NCI-H1092 treated with DMSO at 0.1 percent for 48 hours (cell line): ENCODE data around the gene CNIH2.

Experiments used
- DNase-seq: peaks from one replicate; lab custom pipeline; 2025; lab: John Stamatoyannopoulos, UW

The CNIH2 gene

GRCh38 chr11:66278363-66279091 is 552 bp downstream of the CNIH2 start:
- DNase-seq, result peak; percentile 10

DNA sequence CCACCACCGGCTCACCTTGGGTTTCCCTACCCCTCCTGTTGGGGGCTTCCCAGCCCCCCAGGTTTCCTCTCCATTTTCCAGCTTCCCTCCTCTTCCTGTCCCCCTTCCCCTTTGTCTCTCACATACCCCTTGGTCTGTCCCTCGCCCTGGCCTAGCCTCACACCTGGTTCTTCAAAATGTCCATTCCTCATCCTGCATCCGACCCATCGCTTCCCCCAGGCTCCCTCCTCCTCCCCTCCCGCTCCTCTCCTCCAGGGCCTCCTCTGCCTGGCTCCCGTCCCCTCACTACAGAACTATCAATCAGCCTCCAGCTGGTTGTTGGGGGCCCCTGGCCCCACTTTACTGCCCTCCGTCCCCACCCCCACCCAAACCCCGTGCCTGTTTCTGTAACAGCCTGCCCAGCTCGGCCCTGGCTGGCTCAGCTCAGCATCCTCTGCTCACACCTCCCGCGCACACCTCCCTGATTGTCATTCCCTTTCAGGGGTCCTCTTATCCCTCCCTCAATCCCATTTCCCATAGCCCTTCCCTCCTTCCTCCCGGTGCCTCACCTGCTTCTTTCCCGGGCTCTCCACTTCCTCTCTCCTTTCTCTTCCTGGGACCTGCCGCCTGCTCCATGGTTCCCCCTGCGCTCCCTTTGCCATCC is 1.2 kb downstream of the CNIH2 start:
- DNase-seq, result no peak

GRCh38 chr11:66280428-66280827 is 2.5 kb downstream of the CNIH2 start:
- peak; percentile 43 for DNase-seq

GRCh38 chr11:66281001-66281400 is 3.0 kb downstream of the CNIH2 start:
- no peak for DNase-seq

DNA sequence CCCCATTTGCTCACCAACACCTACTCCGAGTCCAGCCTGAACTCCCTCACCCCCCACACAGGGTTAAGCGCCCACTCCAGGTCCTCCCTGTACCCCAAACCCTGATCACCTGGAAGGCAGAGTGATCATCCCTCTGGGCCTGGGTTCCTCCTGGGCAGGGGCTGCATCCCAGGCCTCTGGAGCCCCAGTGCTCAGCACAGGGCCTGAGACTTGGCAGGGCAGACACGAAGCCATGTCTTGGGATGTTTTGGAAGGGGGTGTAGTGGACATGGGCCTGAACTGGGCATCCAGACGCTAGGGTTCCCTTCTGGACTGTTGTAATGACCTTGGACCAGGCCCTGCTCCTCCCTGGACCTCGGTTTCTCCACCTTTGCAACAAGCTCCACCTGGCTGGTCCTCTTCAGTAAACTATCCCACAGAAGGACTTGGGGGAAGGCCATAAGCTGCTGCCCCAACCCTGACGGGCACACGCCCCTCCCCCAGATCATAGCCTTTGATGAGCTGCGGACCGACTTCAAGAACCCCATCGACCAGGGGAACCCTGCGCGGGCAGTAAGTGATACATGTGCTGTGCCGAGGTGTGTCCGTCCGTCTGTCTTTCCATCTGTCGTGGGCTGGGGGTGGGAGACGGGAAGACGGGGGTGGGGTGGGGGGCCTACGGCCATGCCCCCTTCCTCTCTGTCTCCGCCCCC is 3.9 kb downstream of the CNIH2 start:
- no peak for DNase-seq

- peak; percentile 97 for DNase-seq
Observed at GRCh38 chr11:66282468-66283455, 4.8 kb downstream of the CNIH2 start.

DNA sequence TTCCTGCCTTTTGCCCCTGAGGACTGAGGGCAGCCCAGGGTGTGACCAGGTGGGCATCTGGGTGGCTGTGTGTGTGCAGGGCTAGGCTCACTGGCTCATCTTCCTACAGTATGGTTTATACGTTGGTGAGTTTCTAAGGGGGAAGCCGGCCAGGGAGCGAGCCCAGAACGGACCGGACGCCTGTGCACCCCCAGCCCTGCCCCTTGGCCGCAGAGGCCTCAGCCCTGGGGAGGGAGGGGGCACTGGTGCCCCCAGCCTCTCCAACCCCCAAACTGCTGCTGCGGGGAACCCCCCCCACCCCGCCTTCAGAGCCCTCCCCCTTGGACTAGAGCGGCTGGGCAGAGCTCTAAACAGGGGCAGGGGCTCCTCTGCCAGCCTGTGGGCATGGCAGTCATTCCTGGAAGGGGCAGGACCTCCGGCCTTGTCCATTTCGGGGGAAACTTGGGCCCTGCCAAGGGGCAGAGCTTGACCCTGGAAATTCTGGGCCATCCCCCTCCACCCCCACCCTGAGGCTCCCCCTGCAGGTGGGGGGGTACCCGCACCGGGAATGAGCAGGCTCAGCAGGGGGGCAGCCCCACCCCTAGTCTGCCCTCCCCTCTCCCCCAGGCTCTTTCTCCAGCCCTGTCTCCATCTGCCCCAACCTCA is 5.6 kb downstream of the CNIH2 start:
- no peak for DNase-seq

- DNase-seq, result no peak
Observed at GRCh38 chr11:66284526-66285078, 6.6 kb downstream of the CNIH2 start.

- no peak for DNase-seq
Observed at GRCh38 chr11:66285250-66285947, 7.4 kb downstream of the CNIH2 start.

GRCh38 chr11:66286699-66287098 is 8.7 kb downstream of the CNIH2 start:
- no peak for DNase-seq

DNA sequence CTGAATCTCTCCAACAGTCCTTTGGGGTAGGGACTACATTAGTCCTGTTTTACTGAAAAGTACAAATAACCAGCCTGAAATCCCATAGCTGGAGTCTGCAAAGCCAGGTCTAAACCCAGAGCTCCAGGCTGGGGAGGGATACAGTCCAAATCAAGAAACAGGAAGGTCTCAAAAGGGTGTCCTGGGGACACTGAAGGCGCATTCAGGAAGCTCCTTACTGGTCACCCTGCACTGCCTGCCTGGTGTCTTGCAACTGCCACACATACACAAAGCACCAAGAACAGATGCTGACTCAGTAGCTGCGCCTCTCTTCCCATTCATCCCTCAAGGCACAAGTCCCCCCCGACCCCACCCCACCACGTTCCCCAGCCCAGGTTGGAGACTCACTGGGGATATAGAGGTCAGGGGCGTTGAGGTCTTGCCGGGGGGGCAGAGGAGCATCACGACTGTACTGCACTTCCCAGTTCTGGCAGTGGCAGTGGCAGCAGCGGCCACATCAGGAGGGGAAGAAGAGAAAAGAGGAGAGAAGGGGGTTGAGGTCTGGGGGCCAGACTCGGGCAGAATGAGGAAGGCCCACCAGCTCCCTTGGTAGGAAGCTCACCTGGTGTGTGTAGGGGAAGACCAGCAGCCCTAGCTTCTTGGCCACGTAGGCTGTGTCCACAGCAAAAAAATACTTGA is 9.4 kb downstream of the CNIH2 start:
- no peak for DNase-seq

- DNase-seq, result peak; percentile 34
Observed at GRCh38 chr11:66287889-66288670, 10.1 kb downstream of the CNIH2 start.

DNA sequence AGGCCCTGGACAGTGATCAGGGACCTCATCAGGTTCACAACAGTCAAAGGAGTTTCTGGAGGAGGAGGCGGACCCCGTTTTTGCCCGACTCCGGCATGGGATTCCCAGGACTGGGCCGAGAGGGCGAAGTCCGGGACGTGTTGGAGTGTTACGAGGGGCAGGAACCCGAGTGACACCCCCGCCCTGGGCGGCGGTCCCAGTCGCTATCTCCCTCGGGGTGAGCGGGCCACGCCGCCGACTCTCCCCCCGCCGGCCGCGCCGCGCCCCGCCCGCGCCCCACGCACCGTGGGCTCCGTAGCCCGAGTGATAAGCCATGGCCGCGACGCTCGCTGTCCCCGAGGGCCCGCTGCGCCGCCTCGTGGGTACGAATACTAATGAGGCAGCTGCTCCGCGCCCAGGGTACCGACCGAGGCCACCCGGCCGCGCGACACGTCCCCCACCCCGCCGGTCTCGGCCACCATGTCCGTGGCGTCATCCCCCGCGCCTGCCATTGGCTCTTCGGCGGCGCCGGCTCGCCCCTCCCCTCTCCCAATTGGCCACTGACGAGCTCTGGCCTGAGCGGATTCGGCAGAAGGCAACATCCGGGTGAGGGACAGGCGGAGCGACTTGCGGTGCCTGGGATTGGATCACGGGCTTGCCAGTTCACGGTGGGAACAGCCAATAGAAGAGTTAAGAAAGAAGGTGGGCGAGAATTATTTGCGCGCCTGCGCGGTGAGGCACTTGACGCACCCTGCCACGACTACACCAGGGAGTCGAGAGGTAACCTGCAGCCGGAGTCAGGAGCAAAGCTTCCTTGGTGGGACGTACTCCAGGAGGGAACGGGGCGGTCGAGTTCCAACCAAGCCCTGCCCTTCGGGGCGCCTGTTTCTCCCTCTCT is 10.9 kb downstream of the CNIH2 start, which contains the start of gene YIF1A:
Gene YIF1A (minus strand): TSS at position 473 of the 877 bp plus-strand sequence. CDS start 158 bp downstream, at position 315.
- DNase-seq, result peak; percentile 100

DNA sequence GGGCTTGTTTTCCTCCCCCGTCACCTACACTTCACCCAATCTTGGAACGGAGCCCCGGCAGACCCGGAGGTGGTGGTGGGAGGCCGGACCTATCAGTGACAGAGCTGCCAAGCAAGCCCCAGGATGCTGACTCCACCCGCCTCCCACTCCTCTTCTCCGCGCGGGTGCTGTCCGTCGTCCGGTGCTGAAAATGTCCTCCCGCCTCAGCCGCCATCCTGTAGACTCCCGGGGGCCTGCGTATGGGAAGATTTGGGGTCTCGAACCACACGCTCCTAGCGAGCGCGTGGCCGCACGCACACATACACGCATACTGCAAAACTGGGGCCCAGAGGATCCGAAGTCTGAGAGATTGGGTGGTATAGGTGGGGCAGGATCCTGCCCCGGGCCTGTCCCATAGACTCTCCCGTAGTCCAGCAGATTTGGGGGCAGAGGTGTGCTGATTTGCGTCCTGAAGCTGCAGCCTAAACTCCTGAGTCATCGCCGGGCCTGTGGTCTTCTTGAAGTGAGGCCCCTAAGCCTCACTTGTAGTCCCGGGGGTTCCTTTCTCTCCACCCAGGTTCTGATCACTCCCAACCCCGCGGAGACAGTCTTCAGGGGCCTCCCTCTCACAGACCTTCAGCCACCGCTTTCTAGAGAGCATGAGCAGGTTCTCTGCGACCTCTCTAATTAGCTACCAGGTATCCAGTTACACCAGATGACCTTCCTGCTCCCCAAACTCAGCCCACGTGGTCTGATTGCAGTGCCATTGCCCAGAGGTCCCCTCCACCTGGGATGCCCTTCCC is 11.8 kb downstream of the CNIH2 start:
- no peak for DNase-seq

GRCh38 chr11:66290330-66290621 is 12.3 kb downstream of the CNIH2 start:
- DNase-seq, result no peak

GRCh38 chr11:66291303-66291705 is 13.3 kb downstream of the CNIH2 start:
- peak; percentile 14 for DNase-seq
